GM12878 (cell line): ENCODE measurements around the gene OPN3. TPM values are rescaled to one million over a fixed set of nuclear protein-coding genes. Genes with fewer than 3 reads are reported as not detected.

Experiments
- ATAC-seq: fragments of 200-7000 bp; cut with Tn5 transposase; 3 replicates; pipeline ENCODE4 v1.9.1; 2020; ENCODE audit warnings: mild to moderate bottlenecking, moderate library complexity
- BruUV-seq: library from RNA; stranded (reverse); fragments of 400-500 nt; replicated peaks from 2 replicates; lab custom pipeline; 2021; lab: Mats Ljungman, UMichigan
- CTCF ChIA-PET: fragments of 300-600 bp; sonication (Branson Sonifier 250); formaldehyde crosslinking; extraction: SDS; loops from one replicate; lab custom pipeline; 2021; ENCODE audit warnings: inconsistent platforms; lab: Yijun Ruan, JAX
- POLR2A ChIA-PET: fragments of 350-600 bp; formaldehyde crosslinking; extraction: SDS; loops from one replicate; lab custom pipeline; 2021; ENCODE audit warnings: inconsistent platforms; lab: Charles Lee
- RAD21 ChIA-PET: fragments of 300-600 bp; sonication (Branson Sonifier 250); formaldehyde crosslinking; loops from one replicate; lab custom pipeline; 2023; ENCODE audit warnings: antibody characterized with exemption; ENCODE audit not compliant: unreplicated experiment; lab: Charles Lee
- SMC1A ChIA-PET: fragments of 300-600 bp; sonication (Branson Sonifier 250); formaldehyde crosslinking; loops from one replicate; lab custom pipeline; 2023; ENCODE audit not compliant: unreplicated experiment, uncharacterized antibody; lab: Charles Lee
- DNase-seq: peaks from one replicate; pipeline ENCODE4 v3.0.0-alpha.2; 2011; ENCODE audit warnings: low read depth, low spot score
- FAIRE-seq: peaks from 3 replicates; lab custom pipeline; 2011; peaks lifted over from hg19 to GRCh38; lab: Jason Lieb, UNC
- H2AFZ ChIP-seq: 2 replicates; pipeline ENCODE4 v1.6.0; 2011; ENCODE audit warnings: low read depth, low read length, control low read depth; ENCODE audit not compliant: control insufficient read depth
- H3K27ac ChIP-seq: 2 replicates; pipeline ENCODE4 v1.5.1; 2011; ENCODE audit warnings: control low read depth; ENCODE audit not compliant: control insufficient read depth, insufficient read depth
- H3K27me3 ChIP-seq, 2 experiments: replicated peaks in 1 of 2; 2 replicates each; pipeline versions ENCODE4 v1.6.0 to v1.6.1; 2011; ENCODE audit warnings: low read length in 1 of 2; ENCODE audit not compliant: control insufficient read depth in 2 of 2, insufficient read depth in 2 of 2
- H3K36me3 ChIP-seq, 2 experiments: 2 replicates each; pipeline ENCODE4 v1.5.1; 2011; ENCODE audit warnings: low read length in 1 of 2; ENCODE audit not compliant: control insufficient read depth in 2 of 2, insufficient read depth in 2 of 2
- H3K4me1 ChIP-seq: 2 replicates; pipeline ENCODE4 v1.6.1; 2011; ENCODE audit warnings: mild to moderate bottlenecking, low read length, moderate library complexity, mixed read lengths; ENCODE audit not compliant: control insufficient read depth, insufficient read depth
- H3K4me2 ChIP-seq: 2 replicates; pipeline ENCODE4 v1.6.0; 2011; ENCODE audit warnings: control low read depth; ENCODE audit not compliant: control insufficient read depth, insufficient read depth
- H3K4me3 ChIP-seq: fragments of 200-600 bp; sonication (generic); 2 replicates; pipeline ENCODE4 v1.5.1; 2016
- H3K79me2 ChIP-seq: 2 replicates; pipeline ENCODE4 v1.6.0; 2011; ENCODE audit warnings: low read length; ENCODE audit not compliant: control insufficient read depth, insufficient read depth
- H3K9ac ChIP-seq: 2 replicates; pipeline ENCODE4 v1.8.0; 2011; ENCODE audit warnings: low read length, control low read depth, mixed read lengths; ENCODE audit not compliant: control insufficient read depth, insufficient read depth
- H3K9me3 ChIP-seq: replicated peaks from 3 replicates; pipeline ENCODE4 v1.5.1; 2011; ENCODE audit warnings: mild to moderate bottlenecking, low read length; ENCODE audit not compliant: control insufficient read depth, insufficient read depth
- H4K20me1 ChIP-seq: 2 replicates; pipeline ENCODE4 v1.6.0; 2011; ENCODE audit not compliant: control insufficient read depth, insufficient read depth
- CBFB ChIP-seq: IDR thresholded peaks from 2 replicates; pipeline ENCODE4 v1.6.1; 2016; ENCODE audit warnings: antibody characterized with exemption, low read depth
- EP300 ChIP-seq, 2 experiments: fragments of 150-350 bp in 1 of 2; IDR thresholded peaks; 2 replicates each; pipeline ENCODE4 v1.6.1; 2011 to 2012; ENCODE audit warnings: low read depth in 2 of 2, low read length in 2 of 2, borderline replicate concordance in 1 of 2, improper control_type of control experiment in 1 of 2, inconsistent platforms in 1 of 2; ENCODE audit not compliant: control insufficient read depth in 1 of 2
- IKZF1 ChIP-seq: fragments of 450-650 bp; conservative IDR thresholded peaks from 2 replicates; pipeline ENCODE4 v1.6.1; 2017; ENCODE audit warnings: antibody characterized with exemption, mild to moderate bottlenecking
- JUNB ChIP-seq: IDR thresholded peaks from 2 replicates; pipeline ENCODE4 v1.6.1; 2016; ENCODE audit warnings: antibody characterized with exemption, mild to moderate bottlenecking
- NBN ChIP-seq: fragments of 450-650 bp; IDR thresholded peaks from 2 replicates; pipeline ENCODE4 v1.6.1; 2016
- NFIC ChIP-seq: IDR thresholded peaks from 2 replicates; pipeline ENCODE4 v1.6.1; 2012; ENCODE audit warnings: low read depth, mild to moderate bottlenecking, inconsistent platforms, low read length, moderate library complexity
- NR2C1 ChIP-seq: fragments of 450-650 bp; IDR thresholded peaks from 2 replicates; pipeline ENCODE4 v1.6.1; 2017; ENCODE audit warnings: antibody characterized with exemption, mild to moderate bottlenecking, moderate library complexity
- POU2F2 ChIP-seq: IDR thresholded peaks from 3 replicates; pipeline ENCODE4 v1.6.1; 2011; ENCODE audit warnings: low read depth, mild to moderate bottlenecking, low read length, borderline replicate concordance
- RUNX3 ChIP-seq: IDR thresholded peaks from 2 replicates; pipeline ENCODE4 v1.6.1; 2012; ENCODE audit warnings: low read length, inconsistent platforms
- SPI1 ChIP-seq: IDR thresholded peaks from 2 replicates; pipeline ENCODE4 v1.6.1; 2011; ENCODE audit warnings: low read depth, mild to moderate bottlenecking, low read length, moderate library complexity, borderline replicate concordance; ENCODE audit not compliant: insufficient read depth
- TCF12 ChIP-seq: IDR thresholded peaks from 2 replicates; pipeline ENCODE4 v1.6.1; 2011; ENCODE audit warnings: low read depth, mild to moderate bottlenecking, low read length
- TCF7 ChIP-seq: IDR thresholded peaks from 2 replicates; pipeline ENCODE4 v1.6.1; 2014; ENCODE audit warnings: antibody characterized with exemption, borderline replicate concordance
- YY1 ChIP-seq: IDR thresholded peaks from 2 replicates; pipeline ENCODE4 v1.6.1; 2011; ENCODE audit warnings: low read depth, mild to moderate bottlenecking, low read length
- ZNF384 ChIP-seq: IDR thresholded peaks from 2 replicates; pipeline ENCODE4 v1.6.1; 2012; ENCODE audit warnings: low read depth, mild to moderate bottlenecking, low read length, improper control_type of control experiment, borderline replicate concordance
- WGBS: methylation state at CpG from one replicate; pipeline ENCODE4 v1.1.6; 2016; ENCODE audit warnings: low lambda C conversion rate; ENCODE audit not compliant: insufficient replicate concordance, insufficient coverage; ENCODE audit errors: missing lambda C conversion rate; 5-methylcytosine and 5-hydroxymethylcytosine counted together
- in situ Hi-C: fragments of 300-500 bp; cut with MboI; formaldehyde crosslinking; loops from 9 replicates; pipeline ENCODE4 v1.14.3; 2018; ENCODE audit warnings: mixed read lengths
- intact Hi-C: fragments of 100-400 bp; cut with micrococcal nuclease; formaldehyde crosslinking; loops from one replicate; pipeline ENCODE4 v1.14.2; 2022; ENCODE audit not compliant: unreplicated experiment
- polyA plus RNA-seq, 11 experiments: library from polyadenylated mRNA; depleted of rRNA in 4 of 11; unstranded in 6 of 11; stranded (reverse) in 5 of 11; fragments of >200 nt; fragmentation: Nextera tagmentation in 4 of 11; fragmentation: Illumina TruSeq in 1 of 11; extraction: Ambion mirVana in 4 of 11; extraction: Trizol in 1 of 11; gene quantifications; 1 replicate in 1 of 11; 2 replicates in 10 of 11; pipeline versions ENCODE4 v1.2.1 to v1.2.3, GENCODE V29; 2011 to 2016; ENCODE audit warnings: inconsistent platforms in 2 of 11, missing spikeins in 2 of 11, low read depth in 1 of 11
- total RNA-seq, 4 experiments: library from RNA; depleted of rRNA in 3 of 4; stranded (reverse); fragments of >200 nt in 3 of 4; fragmentation: Illumina TruSeq in 1 of 4; extraction: Trizol in 1 of 4; gene quantifications; 2 replicates each; pipeline versions ENCODE4 v1.2.1 to v1.2.3, GENCODE V29; 2013 to 2021
- TF ChIP-seq, protein P1 (sequence below): fragments of 150-350 bp; IDR thresholded peaks from 2 replicates; pipeline ENCODE4 v1.6.1; 2016; ENCODE audit warnings: low read depth, low read length
- TF ChIP-seq, protein P2 (sequence below): fragments of 450-650 bp; IDR thresholded peaks from 2 replicates; pipeline ENCODE4 v1.6.1; 2017; ENCODE audit warnings: low read depth, mild to moderate bottlenecking, moderate library complexity

Gene OPN3
- total and polyA plus RNA-seq, 10 of the 15 experiments (the other 5 are each of a cell fraction or from before 2014, with no cell fraction given): 0.26 to 12.2 (median 7.4) TPM

GRCh38 chr1:241636291-241636690 is 3.9 kb downstream of the OPN3 start (continued):
- TF ChIP-seq, protein P1, sequence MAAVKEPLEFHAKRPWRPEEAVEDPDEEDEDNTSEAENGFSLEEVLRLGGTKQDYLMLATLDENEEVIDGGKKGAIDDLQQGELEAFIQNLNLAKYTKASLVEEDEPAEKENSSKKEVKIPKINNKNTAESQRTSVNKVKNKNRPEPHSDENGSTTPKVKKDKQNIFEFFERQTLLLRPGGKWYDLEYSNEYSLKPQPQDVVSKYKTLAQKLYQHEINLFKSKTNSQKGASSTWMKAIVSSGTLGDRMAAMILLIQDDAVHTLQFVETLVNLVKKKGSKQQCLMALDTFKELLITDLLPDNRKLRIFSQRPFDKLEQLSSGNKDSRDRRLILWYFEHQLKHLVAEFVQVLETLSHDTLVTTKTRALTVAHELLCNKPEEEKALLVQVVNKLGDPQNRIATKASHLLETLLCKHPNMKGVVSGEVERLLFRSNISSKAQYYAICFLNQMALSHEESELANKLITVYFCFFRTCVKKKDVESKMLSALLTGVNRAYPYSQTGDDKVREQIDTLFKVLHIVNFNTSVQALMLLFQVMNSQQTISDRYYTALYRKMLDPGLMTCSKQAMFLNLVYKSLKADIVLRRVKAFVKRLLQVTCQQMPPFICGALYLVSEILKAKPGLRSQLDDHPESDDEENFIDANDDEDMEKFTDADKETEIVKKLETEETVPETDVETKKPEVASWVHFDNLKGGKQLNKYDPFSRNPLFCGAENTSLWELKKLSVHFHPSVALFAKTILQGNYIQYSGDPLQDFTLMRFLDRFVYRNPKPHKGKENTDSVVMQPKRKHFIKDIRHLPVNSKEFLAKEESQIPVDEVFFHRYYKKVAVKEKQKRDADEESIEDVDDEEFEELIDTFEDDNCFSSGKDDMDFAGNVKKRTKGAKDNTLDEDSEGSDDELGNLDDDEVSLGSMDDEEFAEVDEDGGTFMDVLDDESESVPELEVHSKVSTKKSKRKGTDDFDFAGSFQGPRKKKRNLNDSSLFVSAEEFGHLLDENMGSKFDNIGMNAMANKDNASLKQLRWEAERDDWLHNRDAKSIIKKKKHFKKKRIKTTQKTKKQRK: no peak
- TF ChIP-seq NR2C1 (no peak), EP300 (IDR thresholded peaks at IDR 0.05; ENCODE audit: borderline replicate concordance in 1 of 2, control insufficient read depth in 1 of 2, low read depth in 2 of 2, low read length in 2 of 2) (no peak)
- TF ChIP-seq, all 136 proteins: peak for 0

GRCh38 chr1:241635556-241636152 is 4.5 kb downstream of the OPN3 start:
- in situ Hi-C loops (no loop called here), intact Hi-C loops (loop anchor here (5.0 kb wide), 1 partner anchor 212 kb away; the partner anchor contains the start of gene EXO1)
- no TSS peak for BruUV-seq
- CTCF ChIA-PET: no interaction called here
- no peaks in the 10 kb centered on the region for H3K9me3 ChIP-seq
- SMC1A ChIA-PET: interaction anchor here (1.2 to 1.3 kb wide), 2 partner anchors 8 to 12 kb away, joined by 3 read pairs; no protein-coding TSS in a partner anchor
- RAD21 ChIA-PET: no interaction called here
- peak overlapping the region; percentile 25; the same call in 1 of the 2 replicates for H3K4me3 ChIP-seq
- DNase-seq (no peak), FAIRE-seq (no peak), ATAC-seq (no peak)
- peak overlapping the region; percentile 53 for H3K4me2 ChIP-seq
- peak overlapping the region; percentile 35; the same call in 1 of the 2 replicates for H3K27ac ChIP-seq
- H3K36me3 ChIP-seq: no peaks in the 10 kb centered on the region; a peak in 1 of 4 replicates
- H3K4me1 ChIP-seq: peaks cover 8% of the 10 kb centered on the region
- peaks cover 39% of the 10 kb centered on the region for H3K79me2 ChIP-seq
- H3K9ac ChIP-seq: no peak overlapping the region; the same call in 1 of the 2 replicates
- peak overlapping the region; percentile 81 for H2AFZ ChIP-seq
- WGBS: 17% methylated on average over 4 of the region's 4 CpGs
- H3K27me3 ChIP-seq: no peaks in the 10 kb centered on the region
- TF ChIP-seq, protein P2, sequence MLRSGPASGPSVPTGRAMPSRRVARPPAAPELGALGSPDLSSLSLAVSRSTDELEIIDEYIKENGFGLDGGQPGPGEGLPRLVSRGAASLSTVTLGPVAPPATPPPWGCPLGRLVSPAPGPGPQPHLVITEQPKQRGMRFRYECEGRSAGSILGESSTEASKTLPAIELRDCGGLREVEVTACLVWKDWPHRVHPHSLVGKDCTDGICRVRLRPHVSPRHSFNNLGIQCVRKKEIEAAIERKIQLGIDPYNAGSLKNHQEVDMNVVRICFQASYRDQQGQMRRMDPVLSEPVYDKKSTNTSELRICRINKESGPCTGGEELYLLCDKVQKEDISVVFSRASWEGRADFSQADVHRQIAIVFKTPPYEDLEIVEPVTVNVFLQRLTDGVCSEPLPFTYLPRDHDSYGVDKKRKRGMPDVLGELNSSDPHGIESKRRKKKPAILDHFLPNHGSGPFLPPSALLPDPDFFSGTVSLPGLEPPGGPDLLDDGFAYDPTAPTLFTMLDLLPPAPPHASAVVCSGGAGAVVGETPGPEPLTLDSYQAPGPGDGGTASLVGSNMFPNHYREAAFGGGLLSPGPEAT: peak; percentile 62; the same call in 1 of the 2 replicates
- TF ChIP-seq RUNX3 (peak; percentile 86), TCF12 (0 out of 2 replicates have a peak, but pooled peaks have one; percentile 8), YY1 (peak; percentile 94), TCF7 (peak; percentile 75; the same call in 1 of the 2 replicates), CBFB (peak; percentile 21; the same call in 1 of the 2 replicates), ZNF384 (no peak), NFIC (0 out of 2 replicates have a peak, but pooled peaks have one; percentile 33), SPI1 (peak; percentile 88), IKZF1 (no peak), POU2F2 (peak; percentile 12; the same call in 1 of the 3 replicates), NBN (no peak), JUNB (0 out of 2 replicates have a peak, but pooled peaks have one; percentile 22)
- POLR2A ChIA-PET: interaction anchor here (0.5 kb wide), 1 partner anchor 155 kb away, joined by 4 read pairs; no protein-coding TSS in a partner anchor
- no peaks in the 10 kb centered on the region for H4K20me1 ChIP-seq
